Measurements from ENCODE around the gene AIMP1.

AIMP1 gene

DNA sequence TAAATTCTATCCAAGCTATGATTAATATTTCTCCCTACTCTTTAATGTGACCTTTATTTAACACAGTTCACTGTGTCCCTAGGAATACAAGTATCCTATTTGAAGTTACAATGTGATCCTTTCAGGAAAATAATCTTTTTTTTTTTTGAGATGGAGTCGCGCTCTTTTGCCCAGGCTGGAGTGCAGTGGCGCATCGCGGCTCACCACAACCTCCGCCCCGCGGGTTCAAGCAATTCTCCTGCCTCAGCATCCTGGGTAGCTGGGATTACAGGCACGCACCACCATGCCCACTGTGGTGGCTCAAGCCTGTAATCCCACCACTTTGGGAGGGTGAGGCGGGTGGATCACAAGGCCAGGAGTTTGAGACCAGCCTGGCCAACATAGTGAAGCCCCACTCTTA is 22.3 kb upstream of the AIMP1 start:
- Histone ChIP-seq H3K4me1 (ENCODE audit: insufficient read depth, low read length) (peaks cover 7% of the 10 kb centered on the region), H3K9me3 (ENCODE audit: insufficient read depth, low read depth, low read length) (no peaks in the 10 kb centered on the region), H3K27me3 (ENCODE audit: insufficient read depth, low read length) (no peaks in the 10 kb centered on the region), H3K9ac (ENCODE audit: low read depth, low read length) (no peak overlapping the region), H3K27ac (ENCODE audit: low read length) (no peak overlapping the region), H3K4me3 (ENCODE audit: low read length) (no peak overlapping the region), H3K36me3 (ENCODE audit: insufficient read depth, low read depth, low read length) (peaks cover 15% of the 10 kb centered on the region)

DNA sequence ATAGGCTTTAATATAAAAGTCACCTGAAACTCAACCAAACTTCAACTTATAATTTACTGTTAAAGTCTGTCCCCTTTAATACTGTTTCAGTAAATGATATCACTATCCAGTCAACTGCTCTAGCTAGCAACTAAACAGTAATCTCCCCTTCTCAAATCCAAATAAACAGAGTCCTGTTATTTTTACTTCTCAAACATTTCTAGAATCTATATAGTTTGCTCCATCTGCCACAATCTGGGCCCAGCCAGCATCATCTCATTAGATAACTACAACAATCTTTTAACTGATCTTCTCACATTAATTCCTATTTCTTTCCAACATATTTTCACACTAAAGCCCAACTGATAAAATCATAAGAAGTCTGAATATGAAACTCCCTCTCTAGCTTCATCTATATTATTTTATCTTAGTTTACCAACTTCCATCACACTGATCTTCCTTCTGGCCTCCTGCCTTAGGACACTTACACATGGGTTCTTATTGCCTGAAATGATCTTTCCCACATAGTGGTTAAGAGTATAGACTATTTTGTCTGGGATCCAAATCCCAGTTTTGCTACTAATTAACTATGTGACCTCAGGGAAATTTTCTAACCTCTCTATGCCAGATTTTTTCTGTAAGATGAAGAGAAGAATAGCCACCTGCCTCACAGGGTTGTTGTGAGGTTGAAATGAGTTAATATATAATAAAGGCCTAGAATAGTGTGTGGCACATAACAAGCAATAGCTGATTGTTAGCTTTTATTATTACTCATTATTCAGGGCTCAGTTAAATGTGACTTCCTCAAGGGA is 18.9 kb upstream of the AIMP1 start:
- H3K4me3 ChIP-seq (ENCODE audit: low read length), result no peak overlapping the region
- peak overlapping the region; percentile 52 for H3K9ac ChIP-seq (ENCODE audit: low read depth, low read length)
- H3K27me3 ChIP-seq (ENCODE audit: insufficient read depth, low read length), result no peaks in the 10 kb centered on the region
- H3K27ac ChIP-seq (ENCODE audit: low read length), result no peak overlapping the region
- no peaks in the 10 kb centered on the region for H3K9me3 ChIP-seq (ENCODE audit: insufficient read depth, low read depth, low read length)
- peaks cover 20% of the 10 kb centered on the region for H3K4me1 ChIP-seq (ENCODE audit: insufficient read depth, low read length)
- peaks cover 24% of the 10 kb centered on the region for H3K36me3 ChIP-seq (ENCODE audit: insufficient read depth, low read depth, low read length)

GRCh38 chr4:106299977-106300376 is 16.4 kb upstream of the AIMP1 start:
- Histone ChIP-seq H3K9me3 (ENCODE audit: insufficient read depth, low read depth, low read length) (no peaks in the 10 kb centered on the region), H3K9ac (ENCODE audit: low read depth, low read length) (no peak overlapping the region), H3K36me3 (ENCODE audit: insufficient read depth, low read depth, low read length) (peaks cover 9% of the 10 kb centered on the region), H3K4me3 (ENCODE audit: low read length) (no peak overlapping the region), H3K27me3 (ENCODE audit: insufficient read depth, low read length) (no peaks in the 10 kb centered on the region), H3K4me1 (ENCODE audit: insufficient read depth, low read length) (peaks cover 26% of the 10 kb centered on the region), H3K27ac (ENCODE audit: low read length) (no peak overlapping the region)

GRCh38 chr4:106301393-106302061 is 14.8 kb upstream of the AIMP1 start:
- Histone ChIP-seq H3K27ac (ENCODE audit: low read length) (no peak overlapping the region), H3K4me3 (ENCODE audit: low read length) (no peak overlapping the region), H3K9ac (ENCODE audit: low read depth, low read length) (no peak overlapping the region), H3K9me3 (ENCODE audit: insufficient read depth, low read depth, low read length) (no peaks in the 10 kb centered on the region), H3K36me3 (ENCODE audit: insufficient read depth, low read depth, low read length) (peaks cover 11% of the 10 kb centered on the region), H3K27me3 (ENCODE audit: insufficient read depth, low read length) (no peaks in the 10 kb centered on the region), H3K4me1 (ENCODE audit: insufficient read depth, low read length) (peaks cover 30% of the 10 kb centered on the region)

GRCh38 chr4:106302062-106302438 is 14.3 kb upstream of the AIMP1 start:
- Histone ChIP-seq H3K36me3 (ENCODE audit: insufficient read depth, low read depth, low read length) (peaks cover 14% of the 10 kb centered on the region), H3K4me3 (ENCODE audit: low read length) (no peak overlapping the region), H3K27ac (ENCODE audit: low read length) (no peak overlapping the region), H3K27me3 (ENCODE audit: insufficient read depth, low read length) (no peaks in the 10 kb centered on the region), H3K4me1 (ENCODE audit: insufficient read depth, low read length) (peaks cover 26% of the 10 kb centered on the region), H3K9me3 (ENCODE audit: insufficient read depth, low read depth, low read length) (no peaks in the 10 kb centered on the region), H3K9ac (ENCODE audit: low read depth, low read length) (no peak overlapping the region)

DNA sequence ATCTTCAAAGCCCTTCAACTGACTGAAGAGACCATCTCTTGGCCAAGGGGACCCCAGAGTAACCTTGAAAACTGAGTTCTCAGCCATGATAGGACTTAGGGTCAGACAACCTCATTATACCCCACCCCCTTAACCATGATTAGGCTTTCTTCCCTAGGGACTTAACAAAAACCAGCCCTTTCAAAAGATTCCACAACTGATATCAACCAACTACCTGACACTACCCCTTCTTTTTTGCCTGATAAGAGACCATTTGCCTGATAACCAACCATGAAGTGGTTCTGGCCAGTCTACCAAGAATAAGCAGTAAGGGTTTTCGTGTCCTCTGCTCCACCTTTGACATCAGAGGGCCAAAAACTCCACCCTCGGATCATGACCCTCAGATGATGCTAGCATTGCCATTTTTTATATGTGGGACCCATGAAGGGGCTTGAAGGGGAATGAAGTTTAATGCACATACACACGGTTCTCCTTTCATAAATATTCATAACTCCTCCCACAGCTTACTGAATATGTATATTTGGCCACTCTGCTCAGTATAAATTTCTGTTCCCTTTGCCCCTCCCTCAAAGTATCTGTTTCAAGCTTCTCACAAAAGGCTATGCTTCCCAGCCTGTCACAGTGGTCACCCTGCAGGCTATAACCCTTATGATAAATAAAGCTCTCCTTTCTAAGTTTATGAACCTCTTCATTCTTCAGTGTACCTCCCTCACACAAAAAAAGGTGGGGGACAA is 12.6 kb upstream of the AIMP1 start:
- H3K36me3 ChIP-seq (ENCODE audit: insufficient read depth, low read depth, low read length), result peaks cover 22% of the 10 kb centered on the region
- no peaks in the 10 kb centered on the region for H3K9me3 ChIP-seq (ENCODE audit: insufficient read depth, low read depth, low read length)

DNA sequence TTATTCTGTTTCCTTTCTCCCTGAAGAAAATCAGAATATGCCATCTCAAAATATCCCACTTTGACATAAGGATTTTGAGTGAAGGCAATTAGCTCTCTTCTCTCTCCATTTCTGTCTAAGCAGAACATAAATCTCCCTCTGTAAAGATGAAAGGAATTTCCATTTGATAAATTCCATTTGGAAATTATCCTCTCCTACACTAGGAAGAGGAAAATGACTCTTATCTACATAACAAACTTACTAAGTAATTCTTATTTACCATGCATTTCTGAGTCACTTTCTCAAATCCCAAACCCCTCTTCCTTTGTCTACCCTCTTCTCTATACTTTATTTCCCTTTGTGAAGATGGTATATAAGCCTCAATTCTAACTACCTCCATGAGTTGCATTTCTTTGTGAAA is 11.7 kb upstream of the AIMP1 start:
- Histone ChIP-seq H3K4me3 (ENCODE audit: low read length) (no peak overlapping the region), H3K36me3 (ENCODE audit: insufficient read depth, low read depth, low read length) (peaks cover 18% of the 10 kb centered on the region), H3K27ac (ENCODE audit: low read length) (no peak overlapping the region), H3K27me3 (ENCODE audit: insufficient read depth, low read length) (no peaks in the 10 kb centered on the region), H3K9ac (ENCODE audit: low read depth, low read length) (no peak overlapping the region), H3K4me1 (ENCODE audit: insufficient read depth, low read length) (peaks cover 23% of the 10 kb centered on the region), H3K9me3 (ENCODE audit: insufficient read depth, low read depth, low read length) (no peaks in the 10 kb centered on the region)

More for the DNA sequence above, 12.6 kb upstream of the AIMP1 start:
- H3K4me3 ChIP-seq (ENCODE audit: low read length), result no peak overlapping the region
- no peaks in the 10 kb centered on the region for H3K27me3 ChIP-seq (ENCODE audit: insufficient read depth, low read length)
- H3K27ac ChIP-seq (ENCODE audit: low read length), result no peak overlapping the region
- peaks cover 23% of the 10 kb centered on the region for H3K4me1 ChIP-seq (ENCODE audit: insufficient read depth, low read length)
- no peak overlapping the region for H3K9ac ChIP-seq (ENCODE audit: low read depth, low read length)

DNA sequence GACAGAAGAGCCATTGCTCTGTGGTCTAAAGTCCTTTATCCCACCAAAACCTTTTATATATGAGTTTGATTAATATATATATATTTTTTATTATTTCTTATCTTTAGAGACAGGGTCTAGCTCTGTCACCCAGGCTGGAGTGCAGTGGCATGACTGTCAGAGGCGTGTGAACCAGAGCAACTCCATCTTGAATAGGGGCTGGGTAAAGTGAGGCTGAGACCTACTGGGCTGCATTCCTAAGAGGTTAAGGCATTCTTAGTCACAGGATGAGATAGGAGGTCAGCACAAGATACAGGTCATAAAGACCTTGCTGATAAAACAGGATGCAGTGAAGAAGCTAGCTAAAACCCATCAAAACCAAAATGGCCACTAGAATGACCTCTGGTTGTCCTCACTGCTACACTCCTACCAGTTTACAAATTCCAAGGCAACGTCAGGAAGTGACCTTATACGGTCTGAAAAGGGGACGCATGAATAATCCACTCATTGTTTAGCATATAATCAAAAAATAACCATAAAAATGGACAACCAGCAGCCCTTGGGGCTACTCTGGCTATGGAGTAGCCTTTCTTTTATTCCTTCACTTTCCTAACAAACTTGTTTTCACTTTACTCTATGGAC is 10.8 kb upstream of the AIMP1 start:
- peaks cover 14% of the 10 kb centered on the region for H3K36me3 ChIP-seq (ENCODE audit: insufficient read depth, low read depth, low read length)
- H3K4me3 ChIP-seq (ENCODE audit: low read length), result no peak overlapping the region
- peaks cover 23% of the 10 kb centered on the region for H3K4me1 ChIP-seq (ENCODE audit: insufficient read depth, low read length)
- H3K9me3 ChIP-seq (ENCODE audit: insufficient read depth, low read depth, low read length), result no peaks in the 10 kb centered on the region
- no peaks in the 10 kb centered on the region for H3K27me3 ChIP-seq (ENCODE audit: insufficient read depth, low read length)
- no peak overlapping the region for H3K9ac ChIP-seq (ENCODE audit: low read depth, low read length)
- H3K27ac ChIP-seq (ENCODE audit: low read length), result no peak overlapping the region

GRCh38 chr4:106306561-106306960 is 9.8 kb upstream of the AIMP1 start:
- Histone ChIP-seq H3K4me1 (ENCODE audit: insufficient read depth, low read length) (peaks cover 18% of the 10 kb centered on the region), H3K36me3 (ENCODE audit: insufficient read depth, low read depth, low read length) (peaks cover 14% of the 10 kb centered on the region)

GRCh38 chr4:106312377-106312776 is 4.0 kb upstream of the AIMP1 start:
- no peak overlapping the region for H3K4me3 ChIP-seq (ENCODE audit: low read length)
- H3K27ac ChIP-seq (ENCODE audit: low read length), result no peak overlapping the region
- H3K9me3 ChIP-seq (ENCODE audit: insufficient read depth, low read depth, low read length), result no peaks in the 10 kb centered on the region
- H3K27me3 ChIP-seq (ENCODE audit: insufficient read depth, low read length), result no peaks in the 10 kb centered on the region
- H3K4me1 ChIP-seq (ENCODE audit: insufficient read depth, low read length), result peaks cover 4% of the 10 kb centered on the region; the same call in 1 of the 2 replicates
- H3K9ac ChIP-seq (ENCODE audit: low read depth, low read length), result no peak overlapping the region
- H3K36me3 ChIP-seq (ENCODE audit: insufficient read depth, low read depth, low read length), result peaks cover 7% of the 10 kb centered on the region; the same call in 1 of the 2 replicates

More at GRCh38 chr4:106306561-106306960, 9.8 kb upstream of the AIMP1 start:
- H3K9me3 ChIP-seq (ENCODE audit: insufficient read depth, low read depth, low read length), result no peaks in the 10 kb centered on the region
- no peak overlapping the region for H3K27ac ChIP-seq (ENCODE audit: low read length)
- H3K4me3 ChIP-seq (ENCODE audit: low read length), result no peak overlapping the region
- no peak overlapping the region for H3K9ac ChIP-seq (ENCODE audit: low read depth, low read length)
- H3K27me3 ChIP-seq (ENCODE audit: insufficient read depth, low read length), result no peaks in the 10 kb centered on the region

- H3K27ac ChIP-seq (ENCODE audit: low read length), result no peak overlapping the region
- H3K36me3 ChIP-seq (ENCODE audit: insufficient read depth, low read depth, low read length), result peaks cover 6% of the 10 kb centered on the region; the same call in 1 of the 2 replicates
- H3K4me1 ChIP-seq (ENCODE audit: insufficient read depth, low read length), result peaks cover 5% of the 10 kb centered on the region; the same call in 1 of the 2 replicates
- no peak overlapping the region for H3K4me3 ChIP-seq (ENCODE audit: low read length)
- no peaks in the 10 kb centered on the region for H3K9me3 ChIP-seq (ENCODE audit: insufficient read depth, low read depth, low read length)
- no peaks in the 10 kb centered on the region for H3K27me3 ChIP-seq (ENCODE audit: insufficient read depth, low read length)
- H3K9ac ChIP-seq (ENCODE audit: low read depth, low read length), result no peak overlapping the region
Observed at GRCh38 chr4:106312997-106313522, 3.3 kb upstream of the AIMP1 start.

Measured in iPS-20b (cell line).